IPS-18c (cell line): ENCODE measurements around the gene ZNF367.

Source experiments
- H3K4me3 ChIP-seq: 2 replicates; pipeline ENCODE4 v1.7.0; 2013; ENCODE audit warnings: low read depth, mild to moderate bottlenecking, low read length, moderate library complexity; ENCODE audit not compliant: insufficient read depth
- H3K9me3 ChIP-seq: one replicate; pipeline ENCODE4 v1.6.1; 2013; ENCODE audit warnings: mild to moderate bottlenecking, low read length, moderate library complexity; ENCODE audit not compliant: control insufficient read depth, insufficient read depth

Gene ZNF367

DNA sequence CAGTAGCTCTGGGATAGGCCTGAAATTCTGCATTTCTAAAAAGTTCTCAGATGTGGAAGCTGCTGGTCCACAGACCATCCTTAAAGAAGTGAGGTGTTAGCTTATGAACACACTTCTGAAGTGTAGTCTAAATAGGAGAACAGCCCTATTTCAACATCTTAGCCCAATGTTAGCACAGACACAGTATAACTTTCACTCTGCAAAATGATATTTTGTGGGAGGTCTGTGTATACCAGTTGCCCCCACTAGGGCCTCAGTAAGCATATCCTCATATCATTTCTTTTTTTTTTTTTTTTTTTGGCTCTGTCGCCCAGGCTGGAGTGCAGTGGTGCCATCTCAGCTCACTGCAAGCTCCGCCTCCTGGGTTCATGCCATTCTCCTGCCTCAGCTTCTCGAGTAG, 24.3 kb upstream of the ZNF367 start:
- peaks cover 2% of the 10 kb centered on the region for H3K9me3 ChIP-seq
- no peak overlapping the region for H3K4me3 ChIP-seq

DNA sequence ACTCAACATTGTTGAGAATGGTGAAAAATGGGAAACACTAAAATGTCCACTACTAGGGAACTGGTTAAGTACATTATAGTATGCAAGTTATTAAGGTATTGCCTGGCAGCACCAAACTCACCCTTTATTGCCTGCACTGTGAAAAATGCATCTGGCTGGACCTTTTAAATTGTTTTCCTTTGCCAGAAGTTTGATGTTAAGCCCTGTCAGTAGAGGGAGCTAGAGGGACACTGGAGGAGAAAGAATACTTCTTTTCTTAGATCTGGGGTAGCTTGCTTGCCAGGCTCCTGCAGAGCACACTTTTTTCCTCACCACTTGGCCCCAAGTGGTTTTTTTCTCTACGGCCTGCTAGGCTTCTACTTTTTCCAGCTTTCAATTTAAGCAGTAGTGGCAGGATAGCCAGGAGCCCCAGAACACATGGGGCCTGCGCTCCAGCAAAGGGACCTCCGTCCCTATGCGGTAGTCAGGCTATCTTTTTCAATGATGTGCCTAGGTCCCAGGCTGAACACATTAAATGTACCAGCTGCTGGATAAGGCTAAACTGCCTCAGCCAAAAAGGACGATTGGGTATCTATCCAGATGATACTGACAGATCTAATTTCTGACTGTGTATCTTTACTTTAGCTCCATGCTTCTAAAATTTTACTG, 23.8 kb upstream of the ZNF367 start:
- Histone ChIP-seq H3K4me3 (no peak overlapping the region), H3K9me3 (peaks cover 2% of the 10 kb centered on the region)

DNA sequence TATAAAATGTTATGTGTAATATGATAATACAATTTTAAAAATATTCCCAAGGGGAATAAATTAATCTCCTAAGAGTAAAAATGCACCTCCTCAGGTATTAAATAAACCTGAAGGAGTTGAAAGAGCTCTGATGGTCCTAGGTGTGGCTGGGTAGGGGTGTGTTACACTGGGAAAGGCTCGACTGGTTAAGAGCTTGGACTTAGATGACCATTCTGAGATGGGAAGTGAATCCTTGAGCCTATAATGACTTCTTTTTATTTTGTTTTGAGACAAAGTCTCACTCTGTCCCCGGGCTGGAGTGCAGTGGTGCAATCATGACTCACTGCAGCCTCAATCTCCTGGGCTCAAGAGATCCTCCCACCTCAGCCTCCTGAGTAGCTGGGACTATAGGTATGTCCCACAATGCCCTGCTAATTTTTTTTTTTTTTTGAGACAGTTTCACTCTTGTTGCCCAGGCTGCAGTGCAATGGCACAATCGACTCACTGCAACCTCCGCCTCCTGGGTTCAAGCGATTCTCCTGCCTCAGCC, 22.6 kb upstream of the ZNF367 start:
- H3K9me3 ChIP-seq: peaks cover 2% of the 10 kb centered on the region

DNA sequence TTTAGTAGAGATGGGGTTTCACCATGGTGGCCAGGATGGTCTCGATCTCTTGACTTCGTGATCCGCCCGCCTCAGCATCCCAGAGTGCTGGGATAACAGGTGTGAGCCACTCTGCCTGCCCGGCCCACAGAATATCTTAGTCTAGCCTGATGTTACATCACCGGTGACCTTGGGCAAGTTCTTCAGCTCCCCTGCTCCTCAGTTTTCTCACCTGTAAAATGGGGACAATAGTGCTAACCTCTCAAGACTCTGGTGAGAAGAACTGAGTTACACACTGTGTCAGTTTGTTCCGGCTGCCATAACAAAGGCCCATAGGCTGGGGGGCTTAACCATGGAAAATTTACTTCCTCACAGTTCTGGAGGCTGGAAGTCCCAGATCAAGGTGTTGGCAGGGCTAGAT, 19.3 kb upstream of the ZNF367 start:
- H3K9me3 ChIP-seq: no peaks in the 10 kb centered on the region

More for the DNA sequence above, 22.6 kb upstream of the ZNF367 start:
- no peak overlapping the region for H3K4me3 ChIP-seq

DNA sequence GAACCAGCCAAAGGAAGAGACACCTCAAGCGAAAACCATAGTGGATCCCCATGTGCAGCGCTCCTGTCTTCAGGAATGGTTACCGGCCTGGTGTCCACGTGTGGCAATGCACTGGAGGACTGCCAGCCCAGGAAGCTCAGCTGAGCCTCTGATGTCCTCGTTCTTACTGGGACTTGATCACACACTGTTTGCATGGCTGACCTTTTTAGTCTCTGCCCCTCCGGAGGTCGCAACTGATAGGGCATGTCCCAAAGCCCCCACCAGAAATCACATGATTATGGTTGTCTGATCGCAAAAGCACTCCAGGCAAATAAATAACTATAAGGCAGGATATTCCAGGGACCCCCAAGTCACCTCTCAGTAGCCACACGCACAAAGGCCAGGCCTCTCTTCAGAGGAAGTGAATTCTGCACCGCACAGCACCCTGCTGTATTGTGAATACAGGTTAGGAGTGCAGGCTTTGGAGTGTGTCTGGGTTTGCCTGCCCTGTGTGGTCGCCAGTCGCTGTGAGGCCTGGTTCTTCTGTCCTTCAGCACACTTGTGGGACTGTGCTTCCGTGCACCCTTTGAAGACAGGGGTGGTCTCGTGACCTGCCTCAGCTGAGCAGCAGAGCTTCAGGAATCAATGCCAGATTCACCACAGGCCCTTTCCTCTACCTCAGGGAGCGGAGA, 18.4 kb upstream of the ZNF367 start:
- no peaks in the 10 kb centered on the region for H3K9me3 ChIP-seq
- H3K4me3 ChIP-seq: no peak overlapping the region

More for the DNA sequence above, 19.3 kb upstream of the ZNF367 start:
- no peak overlapping the region for H3K4me3 ChIP-seq

DNA sequence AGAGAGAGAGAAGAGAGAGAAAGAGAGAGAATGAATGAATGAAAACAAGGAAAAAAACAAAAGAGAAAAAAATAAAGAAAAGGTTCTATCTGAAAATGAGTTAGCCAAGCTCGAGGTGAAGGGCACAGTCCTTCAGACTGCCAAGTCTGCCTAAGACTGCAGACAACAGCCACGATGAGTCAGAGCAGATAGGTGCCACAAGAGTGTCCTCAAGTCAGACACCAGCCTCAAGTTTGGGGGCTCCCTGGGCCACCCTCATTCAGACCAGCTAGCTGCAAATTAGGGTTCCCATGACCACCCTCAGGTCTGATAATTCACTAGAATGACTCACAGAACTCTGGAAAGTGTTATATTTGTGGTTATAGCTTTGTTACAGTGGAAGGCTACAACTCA, 17.9 kb upstream of the ZNF367 start:
- H3K4me3 ChIP-seq: no peak overlapping the region
- no peaks in the 10 kb centered on the region for H3K9me3 ChIP-seq

DNA sequence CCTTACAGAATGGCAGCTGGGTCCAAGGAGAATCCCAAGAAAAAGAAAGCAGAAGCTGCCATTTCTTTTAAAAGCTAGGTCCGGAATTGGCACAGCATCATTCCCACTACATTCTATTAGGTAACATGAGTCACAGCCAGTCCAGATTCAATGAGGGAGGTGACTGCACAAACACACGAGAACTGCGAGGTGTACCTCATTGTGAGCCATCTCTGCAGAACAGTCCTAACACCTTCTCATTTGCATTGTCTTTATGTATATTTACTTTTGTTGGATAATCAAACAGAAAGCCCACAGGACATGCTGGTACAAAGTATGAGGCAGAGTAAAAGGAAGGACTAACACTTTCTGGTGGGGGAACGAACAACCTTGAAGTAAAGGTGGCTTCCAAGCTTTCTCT, 17.2 kb upstream of the ZNF367 start:
- no peaks in the 10 kb centered on the region for H3K9me3 ChIP-seq
- no peak overlapping the region for H3K4me3 ChIP-seq

DNA sequence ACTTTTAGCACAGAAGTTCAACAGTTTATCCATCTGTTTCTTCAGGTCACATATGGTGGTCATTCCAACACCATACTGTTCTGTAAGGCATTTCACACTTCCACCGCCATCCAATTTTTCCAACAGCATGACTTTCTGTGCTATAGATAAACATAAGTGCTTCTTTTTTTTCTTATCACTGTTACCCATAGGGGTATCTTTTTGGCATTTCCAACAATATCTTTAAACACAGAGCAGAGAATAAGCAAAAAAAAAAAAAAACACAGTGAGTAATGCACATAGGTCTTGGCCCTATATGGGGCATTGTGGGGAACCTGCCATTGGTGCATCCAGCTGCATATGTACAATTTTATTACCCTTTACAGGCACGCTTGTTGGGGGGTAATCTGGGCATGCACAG, 12.2 kb upstream of the ZNF367 start:
- Histone ChIP-seq H3K4me3 (no peak overlapping the region), H3K9me3 (no peaks in the 10 kb centered on the region)

DNA sequence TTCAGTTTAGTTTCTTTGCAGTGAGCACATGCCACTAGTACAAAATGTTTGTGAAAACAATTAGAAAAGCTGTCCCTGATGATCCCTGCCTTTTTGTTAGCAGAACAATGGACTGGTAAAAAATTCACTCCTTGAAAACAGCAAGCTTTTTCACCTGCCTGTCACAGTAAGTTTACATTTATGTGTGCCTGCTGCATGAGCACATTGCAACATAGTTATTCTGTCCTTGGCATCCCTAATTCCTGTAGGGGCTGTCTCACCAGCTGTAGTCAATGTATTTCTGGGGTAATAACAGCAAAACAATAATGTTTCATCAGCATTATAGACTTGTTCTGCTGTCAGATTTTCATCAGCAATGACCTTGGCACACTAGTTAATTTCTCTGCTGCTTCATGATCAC, 11.6 kb upstream of the ZNF367 start:
- Histone ChIP-seq H3K4me3 (no peak overlapping the region), H3K9me3 (no peaks in the 10 kb centered on the region)

DNA sequence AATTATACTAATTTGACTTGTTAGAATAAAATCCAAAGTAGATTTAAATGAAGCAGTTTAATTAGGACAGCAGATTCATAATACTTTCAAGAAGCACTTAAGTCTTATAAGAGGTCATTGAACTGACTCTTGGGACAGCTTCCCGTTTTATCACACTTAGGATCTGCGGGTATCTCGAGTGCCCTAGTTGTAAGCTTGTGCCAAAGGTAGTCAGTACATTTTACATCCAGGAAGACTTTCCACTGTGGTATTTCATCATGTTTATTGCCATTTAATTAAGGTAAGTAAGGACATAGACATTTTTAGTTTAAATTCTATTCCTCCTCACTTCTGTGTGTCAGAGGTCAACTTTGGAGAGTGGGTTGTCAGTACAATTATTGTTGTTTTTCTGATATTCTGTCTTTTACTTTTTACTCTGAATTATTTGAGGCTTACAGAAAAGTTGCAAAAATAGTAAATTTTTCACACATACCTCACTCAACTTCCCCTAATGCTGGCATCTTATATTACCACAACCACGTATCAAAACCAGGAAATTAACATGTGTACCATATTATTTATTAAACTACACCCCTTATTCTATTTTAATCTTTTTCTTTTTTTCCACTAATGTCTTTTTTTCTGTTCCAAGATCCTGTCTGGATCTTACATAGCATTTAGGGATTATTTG, 7.5 kb upstream of the ZNF367 start:
- Histone ChIP-seq H3K4me3 (no peak overlapping the region), H3K9me3 (no peaks in the 10 kb centered on the region)

DNA sequence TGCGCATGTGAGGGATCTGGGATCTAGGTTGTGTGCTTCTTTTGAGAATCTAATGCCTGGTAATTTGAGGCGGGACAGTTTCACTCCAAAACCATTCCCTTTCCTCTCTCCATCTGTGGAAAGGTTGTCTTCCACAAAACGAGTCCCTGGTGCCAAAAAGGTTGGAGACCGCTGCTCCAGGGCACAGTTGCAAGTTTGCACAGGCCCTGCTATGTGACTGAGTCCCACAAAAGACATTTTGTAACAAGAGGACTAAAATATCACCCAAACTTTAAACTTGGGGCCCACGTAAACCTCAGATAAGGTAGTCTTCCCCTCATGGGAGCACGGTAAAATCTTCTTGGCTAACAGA, 5.8 kb upstream of the ZNF367 start:
- Histone ChIP-seq H3K9me3 (no peaks in the 10 kb centered on the region), H3K4me3 (no peak overlapping the region)

DNA sequence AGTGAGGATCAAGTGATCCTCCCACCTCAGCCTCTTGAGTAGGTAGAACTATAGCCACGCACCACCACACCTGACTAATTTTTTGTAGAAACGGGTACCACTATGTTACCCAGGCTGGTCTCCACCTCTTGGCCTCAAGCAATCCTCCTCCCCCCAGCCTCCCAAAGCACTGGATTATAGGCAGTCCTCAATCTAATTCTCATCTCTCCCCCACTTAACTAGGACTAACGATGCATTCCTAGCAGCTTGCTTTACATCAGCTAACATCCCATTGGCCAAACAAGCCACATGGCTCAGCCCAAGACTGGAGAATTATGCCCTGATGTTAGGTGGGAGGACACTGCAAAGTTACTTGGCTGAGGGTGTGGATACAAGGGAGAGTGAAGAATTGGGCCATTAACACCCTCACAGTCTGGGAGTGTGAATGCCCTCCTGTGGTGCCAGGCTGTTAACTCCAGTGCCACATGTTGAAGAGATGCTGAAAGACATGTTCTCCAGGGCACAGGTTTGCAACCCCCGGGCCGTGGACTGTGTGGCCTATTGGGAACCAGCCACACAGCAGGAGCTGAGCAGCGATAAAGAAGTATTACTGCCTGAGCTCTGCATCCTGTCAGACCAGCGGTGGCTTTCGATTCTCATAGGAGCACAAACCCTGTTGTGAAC, 5.3 kb upstream of the ZNF367 start:
- no peak overlapping the region for H3K4me3 ChIP-seq
- no peaks in the 10 kb centered on the region for H3K9me3 ChIP-seq

DNA sequence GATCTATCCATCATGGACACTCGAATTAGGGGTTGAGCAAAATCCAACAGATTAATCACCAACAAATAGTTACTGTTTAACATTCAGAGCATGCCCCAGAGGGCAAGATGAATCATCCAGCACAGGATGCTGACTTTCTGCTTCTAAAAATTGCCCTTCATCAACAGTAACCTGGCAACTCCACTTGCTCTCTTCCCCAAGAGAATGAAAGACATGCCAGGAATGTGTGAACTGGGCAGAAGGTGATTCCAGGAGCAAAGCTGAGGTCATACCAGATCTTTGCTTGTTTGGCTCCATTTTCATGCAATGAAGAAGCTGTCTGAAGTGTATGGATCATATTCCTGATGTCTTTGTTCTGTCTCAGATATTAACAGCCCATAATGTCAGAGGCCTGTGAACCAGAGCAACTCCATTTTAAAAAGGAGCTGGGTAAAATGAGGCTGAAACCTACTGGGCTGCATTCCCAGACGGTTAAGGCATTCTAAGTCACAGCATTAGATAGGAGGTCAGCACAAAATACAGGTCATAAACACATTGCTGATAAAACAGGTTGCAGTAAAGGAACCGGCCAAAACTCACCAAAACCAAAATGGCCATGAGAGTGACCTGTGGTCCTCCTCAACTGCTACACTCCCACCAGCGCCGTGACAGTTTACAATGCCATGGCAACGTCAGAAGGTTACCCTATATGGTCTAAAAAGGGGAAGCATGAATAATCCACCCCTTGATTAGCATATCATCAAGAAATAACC, 2.5 kb upstream of the ZNF367 start:
- no peak overlapping the region for H3K4me3 ChIP-seq
- peaks cover 3% of the 10 kb centered on the region for H3K9me3 ChIP-seq

DNA sequence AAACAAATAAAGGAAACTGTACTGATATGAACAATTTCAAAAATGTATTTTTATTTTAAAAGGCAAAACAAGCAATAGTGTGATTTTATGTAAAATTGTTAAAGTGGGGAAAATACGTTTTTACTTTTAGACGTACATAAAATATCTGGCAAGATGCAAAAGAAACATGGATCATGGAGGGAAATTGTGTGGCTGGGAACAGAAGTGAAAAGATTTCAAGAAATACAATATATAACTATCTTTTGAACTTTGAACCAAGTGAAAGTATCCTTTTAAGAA, 1.5 kb upstream of the ZNF367 start:
- H3K4me3 ChIP-seq: peak overlapping the region; percentile 68; the same call in 1 of the 2 replicates

DNA sequence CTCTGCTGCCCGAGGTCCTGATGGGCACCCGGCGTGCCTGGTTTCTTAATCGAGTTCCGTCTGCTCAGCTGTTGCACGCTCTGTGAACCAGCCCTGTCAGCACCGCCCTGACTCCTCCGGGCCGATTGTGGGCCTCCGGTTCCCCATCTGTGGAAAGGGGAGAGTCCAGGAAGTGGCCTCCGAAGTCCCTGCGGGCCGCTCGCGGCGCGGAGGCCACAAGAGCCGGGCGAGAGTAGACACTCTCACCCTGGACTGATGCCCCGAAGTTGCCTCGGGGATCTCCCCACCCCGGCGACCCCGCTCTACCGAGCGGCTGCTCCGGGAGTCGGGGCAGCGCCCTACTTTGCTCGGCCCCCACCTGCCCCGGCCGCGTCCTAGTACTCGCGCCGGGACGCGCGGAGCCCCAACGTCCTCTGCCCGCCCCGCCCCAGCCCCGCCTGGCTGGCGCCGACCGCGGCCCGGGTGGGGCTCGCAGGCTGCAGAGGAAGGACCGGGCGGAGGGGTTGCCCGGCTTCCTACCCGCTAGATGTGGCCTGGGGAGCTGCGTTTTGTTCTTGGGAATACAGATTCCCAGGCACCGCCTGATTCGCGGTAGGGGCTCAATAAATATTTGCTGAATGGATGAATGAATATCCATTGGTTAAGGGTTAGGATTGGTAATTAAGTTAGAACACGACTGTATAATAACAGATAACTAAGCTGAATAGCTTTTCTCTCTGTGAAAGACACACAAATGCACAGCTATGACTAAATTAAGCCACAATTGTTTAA, 935 bp upstream of the ZNF367 start:
- peak overlapping the region; percentile 68 for H3K4me3 ChIP-seq
- peaks cover 3% of the 10 kb centered on the region for H3K9me3 ChIP-seq

More for the DNA sequence above, 1.5 kb upstream of the ZNF367 start:
- H3K9me3 ChIP-seq: peaks cover 3% of the 10 kb centered on the region

DNA sequence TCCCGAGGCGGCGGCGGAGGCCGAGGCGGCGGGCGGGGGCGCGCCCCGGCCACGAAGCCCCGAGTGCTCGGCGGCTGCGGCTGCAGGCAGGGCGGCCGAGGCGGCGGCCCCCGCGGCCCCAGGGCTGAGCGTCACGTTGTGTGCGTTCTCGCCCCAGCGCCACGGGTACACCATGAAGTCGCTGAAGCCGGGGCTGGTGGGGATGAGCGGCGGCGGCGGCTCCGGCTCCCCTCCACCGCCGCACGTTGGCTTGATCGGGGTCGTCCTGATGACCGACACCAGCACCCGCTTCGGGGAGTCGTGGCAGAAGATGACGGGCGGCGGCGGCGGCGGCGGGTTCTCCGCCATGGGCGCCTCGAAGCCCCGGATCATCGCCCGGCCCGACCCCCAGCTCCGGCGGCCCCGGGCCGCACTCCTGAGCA, 498 bp downstream of the ZNF367 start:
- Histone ChIP-seq H3K9me3 (peaks cover 3% of the 10 kb centered on the region), H3K4me3 (peak overlapping the region; percentile 68)
